Stomach (tissue), 4 donors: Measurements from ENCODE around the gene FANCC.

ENCODE experiments used
- CTCF ChIP-seq, 7 experiments: fragments of 450-650 bp in 4 of 7; fragments of 200-600 bp in 3 of 7; sonication (generic) in 3 of 7; IDR thresholded peaks; one replicate each; pipeline ENCODE4 v1.5.1; 2016 to 2019; ENCODE audit warnings: antibody characterized with exemption in 7 of 7, control low read depth in 2 of 7, mild to moderate bottlenecking in 1 of 7
- EP300 ChIP-seq: sonication (generic); formaldehyde crosslinking; IDR thresholded peaks from one replicate; pipeline ENCODE4 v1.6.1; 2017; ENCODE audit warnings: antibody characterized with exemption
- POLR2A ChIP-seq, 4 donors: fragments of 450-650 bp; IDR thresholded peaks; one replicate each; pipeline ENCODE4 v1.6.1; 2016; ENCODE audit warnings: antibody characterized with exemption in 4 of 4, control low read depth in 2 of 4, mild to moderate bottlenecking in 1 of 4, moderate library complexity in 1 of 4
- POLR2AphosphoS5 ChIP-seq, 3 donors: sonication (generic); formaldehyde crosslinking; IDR thresholded peaks; one replicate each; pipeline ENCODE4 v1.6.1; 2016; ENCODE audit warnings: antibody characterized with exemption in 3 of 3

- TF ChIP-seq CTCF (IDR thresholded peaks at IDR 0.05) = no peak
- TF ChIP-seq EP300 = no peak
- no peak for TF ChIP-seq POLR2AphosphoS5 (IDR thresholded peaks at IDR 0.05)
- TF ChIP-seq POLR2A (IDR thresholded peaks at IDR 0.05) = no peak
Observed at GRCh38 chr9:95174038-95174437, 143.5 kb downstream of the FANCC start.
